HG02938 (cell line): Measurements from ENCODE around the gene TXNDC2.
"Not testable (repeated sequence)": the region's sequence is repeated elsewhere in the genome, so short reads cannot be mapped to it uniquely, and the experiment has no call there.

ENCODE experiments used
- ATAC-seq: cut with Tn5 transposase; IDR thresholded peaks from one replicate; pipeline ENCODE4 v1.9.1; 2021; ENCODE audit warnings: mild to moderate bottlenecking, moderate library complexity; ENCODE audit not compliant: unreplicated experiment

TXNDC2 gene

GRCh38 chr18:9885170-9886004 is at the start of gene TXNDC2:
Gene TXNDC2 (plus strand): TSS chr18:9885973. CDS start chr18:9886681, 708 bp downstream.
- no peak for ATAC-seq

- no peak for ATAC-seq
Observed at GRCh38 chr18:9838144-9838877, 47.5 kb upstream of the TXNDC2 start.

- no peak for ATAC-seq
Observed at GRCh38 chr18:9839211-9839610, 46.6 kb upstream of the TXNDC2 start.

- no peak for ATAC-seq
Observed at GRCh38 chr18:9839853-9840252, 45.9 kb upstream of the TXNDC2 start.

GRCh38 chr18:9841752-9842151 is 44.0 kb upstream of the TXNDC2 start:
- no peak for ATAC-seq

GRCh38 chr18:9842448-9842847 is 43.3 kb upstream of the TXNDC2 start:
- ATAC-seq: no peak

- ATAC-seq: no peak
Observed at GRCh38 chr18:9845256-9845655, 40.5 kb upstream of the TXNDC2 start.

- ATAC-seq: no peak
Observed at GRCh38 chr18:9846162-9846925, 39.4 kb upstream of the TXNDC2 start.

- ATAC-seq: no peak
Observed at GRCh38 chr18:9848170-9848879, 37.4 kb upstream of the TXNDC2 start.

GRCh38 chr18:9849407-9850283 is 36.1 kb upstream of the TXNDC2 start:
- no peak for ATAC-seq

GRCh38 chr18:9850309-9850708 is 35.5 kb upstream of the TXNDC2 start:
- no peak for ATAC-seq

GRCh38 chr18:9851511-9851910 is 34.3 kb upstream of the TXNDC2 start:
- no peak for ATAC-seq

- ATAC-seq: no peak
Observed at GRCh38 chr18:9852266-9853081, 33.3 kb upstream of the TXNDC2 start.

- no peak for ATAC-seq
Observed at GRCh38 chr18:9854801-9855676, 30.7 kb upstream of the TXNDC2 start.

GRCh38 chr18:9855681-9856080 is 30.1 kb upstream of the TXNDC2 start:
- ATAC-seq: no peak

GRCh38 chr18:9856092-9856491 is 29.7 kb upstream of the TXNDC2 start:
- ATAC-seq: no peak

GRCh38 chr18:9857479-9857998 is 28.2 kb upstream of the TXNDC2 start:
- not testable (repeated sequence) for ATAC-seq

GRCh38 chr18:9858642-9859041 is 27.1 kb upstream of the TXNDC2 start:
- no peak for ATAC-seq
